Esophagus muscularis mucosa (tissue), 4 donors: ENCODE measurements around the gene LRFN5. TPM values are rescaled to one million over a fixed set of nuclear protein-coding genes. Genes with fewer than 3 reads are reported as not detected.

ENCODE experiments used
- DNase-seq: peaks from one replicate; pipeline ENCODE4 v3.0.0-alpha.2; 2017; ENCODE audit errors: extremely low spot score
- H3K27ac ChIP-seq, 4 donors: fragments of 200-600 bp; sonication (generic); replicated peaks in 1 of 4; 1 replicate in 3 of 4; 2 replicates in 1 of 4; pipeline ENCODE4 v1.5.1; 2016 to 2019; ENCODE audit warnings: mild to moderate bottlenecking in 1 of 4
- H3K27me3 ChIP-seq, 4 donors: fragments of 200-600 bp; sonication (generic); one replicate each; pipeline versions ENCODE4 v1.5.1 to v1.6.0; 2016 to 2019
- H3K36me3 ChIP-seq, 4 donors: fragments of 200-600 bp; sonication (generic); one replicate each; pipeline ENCODE4 v1.5.1; 2016 to 2019
- H3K4me1 ChIP-seq, 4 donors: fragments of 200-600 bp; sonication (generic); one replicate each; pipeline ENCODE4 v1.5.1; 2016 to 2019
- H3K4me3 ChIP-seq, 4 donors: fragments of 200-600 bp; sonication (generic); 1 replicate in 2 of 4; 2 replicates in 2 of 4; pipeline ENCODE4 v1.5.1; 2016 to 2019; ENCODE audit warnings: mild to moderate bottlenecking in 4 of 4, moderate library complexity in 1 of 4
- H3K9me3 ChIP-seq, 4 donors: fragments of 200-600 bp; sonication (generic); 1 replicate in 3 of 4; 2 replicates in 1 of 4; pipeline ENCODE4 v1.5.1; 2016 to 2019
- EP300 ChIP-seq: sonication (generic); formaldehyde crosslinking; IDR thresholded peaks from one replicate; pipeline ENCODE4 v1.6.1; 2017; ENCODE audit warnings: antibody characterized with exemption
- POLR2A ChIP-seq: fragments of 450-650 bp; IDR thresholded peaks from one replicate; pipeline ENCODE4 v1.6.1; 2017; ENCODE audit warnings: antibody characterized with exemption, moderate library complexity, mild to moderate bottlenecking, low read depth
- POLR2AphosphoS5 ChIP-seq, 2 donors: sonication (generic); formaldehyde crosslinking; IDR thresholded peaks; one replicate each; pipeline ENCODE4 v1.6.1; 2017; ENCODE audit warnings: antibody characterized with exemption in 2 of 2
- WGBS: methylation state at CpG from one replicate; pipeline ENCODE4 v1.1.5; 2018; 5-methylcytosine and 5-hydroxymethylcytosine counted together
- intact Hi-C: fragments of 100-400 bp; cut with DNase I; formaldehyde crosslinking; loops from one replicate; pipeline ENCODE4 v1.15.1; 2023
- total RNA-seq, 4 donors: library from RNA; depleted of rRNA; stranded (reverse); fragments of >200 nt; gene quantifications; one replicate each; pipeline versions ENCODE4 v1.1.0 to v1.2.1, GENCODE V29; 2016
- TF ChIP-seq, protein P1 (sequence below), 3 experiments: fragments of 200-600 bp in 2 of 3; fragments of 450-650 bp in 1 of 3; sonication (generic) in 2 of 3; IDR thresholded peaks; one replicate each; pipeline ENCODE4 v1.5.1; 2017 to 2019; ENCODE audit warnings: antibody characterized with exemption in 3 of 3, mild to moderate bottlenecking in 2 of 3, moderate library complexity in 1 of 3

Gene LRFN5
- total RNA-seq, 4 donors from 2014 or later, result 2.1 to 4.6 (median 3.3) TPM

- no peaks in the 10 kb centered on the region for H3K9me3 ChIP-seq
- H3K36me3 ChIP-seq, result no peaks in the 10 kb centered on the region
- 94% methylated on average over 2 of the region's 2 CpGs for WGBS
- no peak overlapping the region for H3K27ac ChIP-seq
- intact Hi-C loops, result no loop called here
- H3K27me3 ChIP-seq, result no peaks in the 10 kb centered on the region
- TF ChIP-seq, protein P1, sequence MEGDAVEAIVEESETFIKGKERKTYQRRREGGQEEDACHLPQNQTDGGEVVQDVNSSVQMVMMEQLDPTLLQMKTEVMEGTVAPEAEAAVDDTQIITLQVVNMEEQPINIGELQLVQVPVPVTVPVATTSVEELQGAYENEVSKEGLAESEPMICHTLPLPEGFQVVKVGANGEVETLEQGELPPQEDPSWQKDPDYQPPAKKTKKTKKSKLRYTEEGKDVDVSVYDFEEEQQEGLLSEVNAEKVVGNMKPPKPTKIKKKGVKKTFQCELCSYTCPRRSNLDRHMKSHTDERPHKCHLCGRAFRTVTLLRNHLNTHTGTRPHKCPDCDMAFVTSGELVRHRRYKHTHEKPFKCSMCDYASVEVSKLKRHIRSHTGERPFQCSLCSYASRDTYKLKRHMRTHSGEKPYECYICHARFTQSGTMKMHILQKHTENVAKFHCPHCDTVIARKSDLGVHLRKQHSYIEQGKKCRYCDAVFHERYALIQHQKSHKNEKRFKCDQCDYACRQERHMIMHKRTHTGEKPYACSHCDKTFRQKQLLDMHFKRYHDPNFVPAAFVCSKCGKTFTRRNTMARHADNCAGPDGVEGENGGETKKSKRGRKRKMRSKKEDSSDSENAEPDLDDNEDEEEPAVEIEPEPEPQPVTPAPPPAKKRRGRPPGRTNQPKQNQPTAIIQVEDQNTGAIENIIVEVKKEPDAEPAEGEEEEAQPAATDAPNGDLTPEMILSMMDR (IDR thresholded peaks at IDR 0.05), result no peak
- no peak for TF ChIP-seq POLR2AphosphoS5 (IDR thresholded peaks at IDR 0.05)
- no peak for TF ChIP-seq POLR2A
- TF ChIP-seq EP300, result no peak
- no peaks in the 10 kb centered on the region for H3K4me1 ChIP-seq
- DNase-seq, result no peak
- no peak overlapping the region for H3K4me3 ChIP-seq
These were observed 306.7 kb downstream of the LRFN5 start for GRCh38 chr14:41913398-41913797.

- intact Hi-C loops, result no loop called here
- TF ChIP-seq, protein P1 (IDR thresholded peaks at IDR 0.05), result no peak
- no peak for TF ChIP-seq POLR2A
- TF ChIP-seq POLR2AphosphoS5 (IDR thresholded peaks at IDR 0.05), result no peak
- TF ChIP-seq EP300, result no peak
- H3K27ac ChIP-seq, result no peak overlapping the region
- H3K4me1 ChIP-seq, result no peaks in the 10 kb centered on the region
- no peak overlapping the region for H3K4me3 ChIP-seq
- DNase-seq, result no peak
- no peaks in the 10 kb centered on the region for H3K9me3 ChIP-seq
- H3K27me3 ChIP-seq, result no peaks in the 10 kb centered on the region
- H3K36me3 ChIP-seq, result no peaks in the 10 kb centered on the region
These were observed 309.1 kb downstream of the LRFN5 start for GRCh38 chr14:41915732-41916131.

DNA sequence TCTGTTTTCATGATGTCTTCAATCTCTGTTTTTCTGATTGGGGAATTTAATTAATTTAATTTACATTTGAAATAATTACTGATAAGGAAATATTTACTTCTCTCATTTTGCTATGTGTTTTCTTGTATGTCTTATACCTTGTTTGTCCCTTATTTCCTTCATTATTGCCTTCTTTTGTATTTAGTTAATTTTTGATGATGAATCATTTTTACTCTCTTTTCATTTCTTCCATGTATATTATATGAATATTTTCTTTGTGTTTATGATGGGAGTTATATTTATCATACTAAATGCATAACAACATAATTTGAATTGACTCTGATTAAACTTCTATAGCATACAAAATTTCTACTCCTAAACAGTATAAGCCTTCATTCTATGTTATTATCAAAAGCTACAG, 309.6 kb downstream of the LRFN5 start:
- Histone ChIP-seq H3K4me1 (no peaks in the 10 kb centered on the region), H3K4me3 (no peak overlapping the region), H3K36me3 (no peaks in the 10 kb centered on the region), H3K9me3 (no peaks in the 10 kb centered on the region), H3K27me3 (no peaks in the 10 kb centered on the region), H3K27ac (no peak overlapping the region)
- no peak for TF ChIP-seq POLR2A
- TF ChIP-seq, protein P1 (IDR thresholded peaks at IDR 0.05), result no peak
- TF ChIP-seq POLR2AphosphoS5 (IDR thresholded peaks at IDR 0.05), result no peak
- no peak for TF ChIP-seq EP300
- intact Hi-C loops, result no loop called here
- DNase-seq, result no peak

- no peak overlapping the region for H3K4me3 ChIP-seq
- no peak for DNase-seq
- intact Hi-C loops, result no loop called here
- no peaks in the 10 kb centered on the region for H3K4me1 ChIP-seq
- no peaks in the 10 kb centered on the region for H3K36me3 ChIP-seq
- no peak for TF ChIP-seq POLR2A
- no peak for TF ChIP-seq POLR2AphosphoS5 (IDR thresholded peaks at IDR 0.05)
- TF ChIP-seq, protein P1 (IDR thresholded peaks at IDR 0.05), result no peak
- TF ChIP-seq EP300, result no peak
- WGBS, result 34% methylated on average over 2 of the region's 2 CpGs
- no peaks in the 10 kb centered on the region for H3K9me3 ChIP-seq
- no peaks in the 10 kb centered on the region for H3K27me3 ChIP-seq
- H3K27ac ChIP-seq, result no peak overlapping the region
These were observed 318.7 kb downstream of the LRFN5 start for GRCh38 chr14:41925409-41925808.

DNA sequence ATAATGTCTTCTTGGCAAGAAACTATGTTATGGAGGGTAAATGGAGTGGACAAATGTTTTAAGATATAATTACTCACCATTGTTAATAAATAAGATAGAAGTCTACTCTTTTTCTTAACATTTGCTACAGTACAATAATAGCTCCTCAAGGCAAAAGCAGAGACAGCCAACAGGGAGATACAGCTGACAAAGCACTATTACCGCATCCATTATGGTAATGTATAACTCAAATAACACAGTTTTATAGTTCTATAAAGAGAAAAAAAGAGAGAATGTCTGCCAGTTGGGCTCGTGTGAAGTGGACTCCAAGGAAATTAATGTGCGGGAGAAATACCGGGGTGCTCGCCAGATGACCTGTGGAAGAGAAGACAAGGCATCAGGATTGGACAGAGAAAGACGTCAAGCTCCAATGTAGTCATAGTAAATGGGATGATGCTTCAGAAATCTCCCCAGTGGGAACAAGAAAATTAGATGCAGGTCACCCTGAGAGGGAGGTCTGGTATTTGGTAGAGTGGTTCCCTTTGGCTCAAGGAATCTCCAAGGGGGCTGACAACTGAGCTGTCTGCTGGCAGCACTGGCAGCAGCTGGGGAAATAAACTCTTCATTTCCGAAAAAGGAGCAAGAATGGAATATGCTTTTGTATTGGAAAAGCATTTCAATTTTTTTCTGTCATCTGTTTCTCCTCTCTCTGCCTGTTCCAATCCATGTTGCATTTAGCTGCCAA, 343.9 kb downstream of the LRFN5 start:
- intact Hi-C loops, result no loop called here
- H3K4me1 ChIP-seq, result peaks cover 0 to 6% (median 2%) of the 10 kb centered on the region in 4 donors
- no peaks in the 10 kb centered on the region for H3K9me3 ChIP-seq
- TF ChIP-seq POLR2AphosphoS5 (IDR thresholded peaks at IDR 0.05), result no peak
- TF ChIP-seq, protein P1 (IDR thresholded peaks at IDR 0.05), result no peak
- TF ChIP-seq POLR2A, result no peak
- TF ChIP-seq EP300, result no peak
- no peak for DNase-seq
- no peaks in the 10 kb centered on the region for H3K27me3 ChIP-seq
- no peaks in the 10 kb centered on the region for H3K36me3 ChIP-seq
- no peak overlapping the region for H3K4me3 ChIP-seq
- H3K27ac ChIP-seq, result no peak overlapping the region
- WGBS, result 44% methylated on average over 7 of the region's 7 CpGs
